AG09309 (cell line): Measurements from ENCODE around the gene ILF3.

Experiments
- DNase-seq: peaks from one replicate; pipeline ENCODE4 v3.0.0-alpha.2; 2010; ENCODE audit warnings: low read depth
- H3K4me3 ChIP-seq: 2 replicates; pipeline ENCODE4 v1.5.1; 2011; ENCODE audit warnings: mild to moderate bottlenecking, low read depth, low read length, moderate library complexity; ENCODE audit not compliant: control insufficient read depth
- CTCF ChIP-seq: IDR thresholded peaks from 2 replicates; pipeline ENCODE4 v1.5.1; 2011; ENCODE audit warnings: mild to moderate bottlenecking, low read depth, low read length, inconsistent platforms; ENCODE audit not compliant: insufficient read depth, control insufficient read depth; ENCODE audit errors: missing control alignments

ILF3 gene

DNA sequence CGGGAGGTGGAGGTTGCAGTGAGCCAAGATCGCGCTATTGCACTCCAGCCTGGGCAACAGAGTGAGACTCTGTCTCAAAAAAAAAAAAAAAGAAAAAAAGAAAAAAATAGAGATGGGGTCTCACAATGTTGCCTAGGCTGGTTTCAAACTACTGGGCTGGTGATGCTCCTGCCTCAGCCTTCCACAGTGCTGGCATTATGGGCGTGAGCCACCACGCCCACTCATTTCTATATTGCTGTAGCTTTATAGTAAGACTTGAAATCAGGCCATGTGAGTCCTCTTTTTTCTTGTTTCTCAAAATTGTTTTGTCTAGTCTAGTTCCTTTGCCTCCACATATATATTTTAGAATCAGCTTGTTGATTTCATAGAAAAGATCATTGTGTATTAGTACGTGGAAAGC lies 82.0 kb downstream of the ILF3 start:
- no peak overlapping the region for H3K4me3 ChIP-seq
- DNase-seq = no peak
- TF ChIP-seq CTCF = no peak

- no peak overlapping the region for H3K4me3 ChIP-seq
- no peak for DNase-seq
- TF ChIP-seq CTCF = no peak
These were observed 82.9 kb downstream of the ILF3 start for GRCh38 chr19:10736916-10737551.

DNA sequence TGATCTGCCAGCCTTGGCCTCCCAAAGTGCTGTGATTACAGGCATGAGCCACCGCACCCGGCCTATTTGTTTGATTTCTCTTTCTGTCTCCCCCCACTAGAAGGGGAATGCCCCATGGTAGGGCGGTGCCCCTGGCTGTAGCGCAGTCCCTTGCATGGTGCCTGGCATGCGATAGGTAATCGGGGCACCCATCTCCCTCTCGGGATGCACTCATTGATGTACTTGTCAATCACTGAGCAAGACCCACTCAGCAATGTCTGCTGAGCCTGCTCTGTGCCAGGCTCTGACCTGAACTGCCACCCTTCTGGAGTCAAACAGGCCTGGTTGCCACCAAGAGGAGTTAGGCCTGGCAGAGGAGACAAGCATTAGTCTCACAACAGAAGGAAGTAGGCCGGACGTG lies 83.6 kb downstream of the ILF3 start:
- DNase-seq = no peak
- H3K4me3 ChIP-seq = no peak overlapping the region
- TF ChIP-seq CTCF = no peak

GRCh38 chr19:10740798-10741197 lies 86.7 kb downstream of the ILF3 start:
- DNase-seq = no peak
- H3K4me3 ChIP-seq = no peak overlapping the region
- TF ChIP-seq CTCF = no peak
